Stimulated activated CD8-positive, alpha-beta memory T cell treated with anti-CD3 and anti-CD28 coated beads, Interleukin-2, amount 100 ng/mL, for 1 hour (primary cell): Measurements from ENCODE around the gene HSPG2.
"Not testable (repeated sequence)": the region's sequence is repeated elsewhere in the genome, so short reads cannot be mapped to it uniquely, and the experiment has no call there.

Experiments used
- DNase-seq, 2 donors: peaks; one replicate each; pipeline ENCODE4 v3.0.0-alpha.2; 2020; ENCODE audit warnings: low read depth in 2 of 2

The HSPG2 gene

DNA sequence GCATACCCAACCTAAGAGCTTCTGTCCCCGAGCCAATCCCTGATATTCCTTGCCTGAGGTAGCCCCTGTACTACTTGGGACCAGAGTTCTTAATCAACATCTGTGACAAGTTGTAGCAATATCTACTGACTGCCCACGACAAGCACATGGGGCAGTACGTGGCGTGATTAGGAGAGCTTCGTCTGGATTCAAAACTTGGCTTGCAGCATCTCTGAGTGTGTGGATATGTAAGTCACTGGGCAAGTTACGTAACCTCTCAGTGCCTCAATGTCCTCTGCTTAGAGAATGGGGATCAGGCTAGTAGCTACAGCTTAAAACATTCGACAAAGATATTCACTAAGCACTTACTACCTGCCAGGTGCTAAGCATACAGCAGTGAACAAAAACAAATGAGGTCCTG lies 5.0 kb downstream of the HSPG2 start:
- no peak for DNase-seq

DNA sequence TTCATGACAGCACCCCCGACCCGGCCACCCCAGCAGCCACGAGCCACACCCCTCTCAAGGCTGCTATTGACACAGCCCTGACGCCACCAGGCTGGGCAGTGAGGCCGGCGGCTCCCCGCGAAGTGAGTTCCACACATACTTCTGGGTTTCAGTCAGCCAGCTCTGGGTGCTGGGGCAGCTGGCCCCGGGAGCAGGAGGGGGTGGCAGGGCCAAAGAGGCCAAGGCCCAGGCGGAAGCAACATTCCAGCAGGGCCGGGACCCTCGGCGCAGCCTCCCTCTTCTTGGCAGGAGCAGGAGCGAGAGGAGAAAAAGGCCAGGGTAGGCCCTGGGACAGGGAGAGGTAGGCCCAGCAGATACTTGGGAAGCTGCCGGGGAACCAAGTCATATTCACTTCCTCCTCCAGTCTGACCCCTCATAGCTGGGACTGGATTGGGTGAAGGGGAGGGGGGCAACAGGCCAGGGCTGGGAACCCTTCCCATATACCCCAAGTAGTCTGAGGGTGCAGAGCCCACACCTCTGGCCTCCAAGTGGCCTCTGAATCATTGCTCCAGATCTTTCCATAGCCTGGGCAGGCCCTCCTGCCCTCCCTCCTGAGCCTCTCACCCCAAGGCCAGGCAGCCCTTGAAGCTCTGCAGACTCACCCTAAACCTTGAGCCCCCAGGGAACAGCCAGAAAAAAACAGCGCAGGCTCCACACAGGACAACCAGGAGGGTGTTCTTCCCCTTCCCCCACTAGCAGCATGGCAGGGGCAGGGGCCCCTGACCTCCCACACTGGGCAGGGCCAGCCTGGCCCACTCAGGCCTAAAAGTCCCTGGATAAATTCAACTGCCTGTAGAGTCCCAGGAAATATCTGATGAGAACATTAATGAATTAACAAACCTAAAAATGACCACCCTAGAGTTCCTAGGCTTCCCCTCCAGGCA lies 5.7 kb downstream of the HSPG2 start:
- DNase-seq: no peak

DNA sequence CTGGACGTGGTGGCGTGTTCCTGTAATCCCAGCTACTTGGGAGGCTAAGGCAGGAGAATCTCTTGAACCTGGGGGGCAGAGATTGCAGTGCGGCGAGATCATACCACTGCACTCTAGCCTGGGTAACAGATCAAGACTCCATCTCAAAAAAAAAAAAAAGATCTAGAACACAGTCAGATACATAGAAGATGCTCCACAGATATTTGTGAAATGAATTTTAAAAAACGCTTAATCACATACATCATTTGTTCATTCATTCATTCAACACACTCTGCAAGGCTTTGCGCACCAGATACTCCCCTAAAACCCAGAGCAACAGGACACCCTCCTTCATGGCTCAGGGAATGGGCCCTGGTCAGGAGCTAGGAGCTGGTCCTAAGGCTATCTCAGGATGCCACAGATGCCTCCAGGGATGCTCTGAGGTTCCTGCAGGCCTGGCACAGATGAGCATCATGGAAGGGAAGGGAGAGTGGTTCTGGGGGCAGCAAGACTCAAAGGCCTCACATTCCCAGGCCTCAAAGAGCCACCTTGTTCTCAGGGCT lies 6.4 kb downstream of the HSPG2 start:
- DNase-seq: no peak

DNA sequence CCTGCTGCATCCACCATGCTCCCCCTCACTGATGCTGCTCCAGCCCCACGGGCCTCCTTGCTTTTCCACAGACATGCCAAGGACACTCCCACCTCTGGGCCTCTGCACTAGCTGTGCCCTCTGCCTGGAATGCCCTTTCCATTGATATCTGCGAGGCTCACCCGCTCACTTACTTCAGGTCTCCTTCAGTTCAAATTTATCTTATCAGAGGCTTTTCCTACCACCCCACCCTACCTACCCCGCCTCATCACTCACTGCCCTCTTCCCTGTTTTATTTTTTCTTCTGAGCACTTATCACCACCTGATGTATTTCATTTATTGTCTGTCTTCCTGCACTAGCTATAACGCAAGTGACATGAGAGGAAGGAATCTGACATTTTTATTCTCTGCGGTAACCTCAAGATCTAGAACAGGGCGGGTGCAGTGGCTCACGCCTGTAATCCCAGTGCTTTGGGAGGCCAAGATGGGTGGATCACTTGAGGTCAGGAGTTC lies 7.0 kb downstream of the HSPG2 start:
- no peak for DNase-seq

DNA sequence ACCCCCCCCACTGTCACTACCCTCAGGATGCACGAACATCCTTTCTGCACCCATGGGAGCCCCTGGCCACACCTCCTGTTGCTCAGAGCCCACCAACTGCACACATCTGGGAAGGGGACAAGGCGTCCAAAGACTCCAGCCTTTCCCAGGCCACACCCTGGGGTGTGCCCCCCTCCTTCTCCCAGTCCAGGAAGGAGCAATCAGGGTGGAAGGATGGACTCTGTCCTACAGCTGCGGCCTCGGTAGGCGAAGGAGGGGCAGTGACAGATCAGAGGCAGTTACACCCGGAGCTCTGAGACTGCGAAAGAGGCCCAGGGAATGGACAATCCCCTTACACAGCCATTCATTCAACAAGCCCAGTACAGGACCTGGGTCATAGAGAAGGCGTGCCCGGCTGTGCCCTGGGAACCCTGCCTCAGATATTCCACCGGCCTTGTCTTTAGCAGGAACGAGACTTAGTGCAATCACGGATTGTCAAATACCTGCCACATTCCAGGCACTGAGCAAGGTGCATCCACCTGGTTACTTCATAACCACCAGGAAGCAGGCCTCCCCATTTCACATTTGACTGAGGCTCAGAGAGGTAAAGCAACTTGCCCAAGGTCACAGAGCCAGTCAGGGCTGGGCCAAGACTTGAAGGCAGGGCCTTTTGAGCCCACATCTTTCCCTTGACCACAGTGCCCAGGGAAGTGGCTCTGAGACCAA lies 9.4 kb downstream of the HSPG2 start:
- no peak for DNase-seq

DNA sequence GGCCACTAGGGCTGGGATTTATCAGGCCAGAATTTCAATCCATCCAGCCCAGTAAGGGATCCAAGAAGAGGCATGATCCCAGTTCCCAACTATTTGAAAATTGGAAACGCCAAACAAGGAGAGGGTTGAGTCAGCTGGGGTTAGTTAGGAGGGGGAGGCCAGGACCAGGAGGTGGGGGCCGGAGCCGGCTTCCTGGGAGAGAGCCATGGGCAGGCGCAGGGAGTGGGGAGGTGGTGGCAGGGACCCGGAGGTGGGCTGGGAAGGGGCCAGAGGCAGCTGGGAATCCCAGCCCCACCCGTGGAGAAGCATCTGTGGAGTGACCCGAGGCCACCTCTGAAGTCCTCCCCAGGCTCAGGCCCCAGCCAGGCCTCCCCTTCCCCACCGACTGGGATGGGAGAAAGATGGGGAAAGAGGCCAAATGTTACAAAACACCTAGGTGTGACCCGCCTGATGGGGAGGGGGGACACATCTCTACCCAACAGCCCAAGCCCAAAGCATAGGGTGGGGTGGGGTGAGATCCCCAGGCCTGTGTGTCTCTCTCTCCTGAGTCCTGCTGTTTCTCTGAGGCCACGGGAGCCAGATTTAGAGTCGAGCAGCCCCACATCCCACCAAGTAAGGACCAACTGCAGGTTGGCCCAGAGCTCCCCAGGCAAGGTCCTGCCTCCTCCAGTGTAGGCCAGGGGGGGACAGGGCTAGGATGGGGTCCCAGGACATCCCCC lies 10.1 kb downstream of the HSPG2 start:
- DNase-seq: no peak

DNA sequence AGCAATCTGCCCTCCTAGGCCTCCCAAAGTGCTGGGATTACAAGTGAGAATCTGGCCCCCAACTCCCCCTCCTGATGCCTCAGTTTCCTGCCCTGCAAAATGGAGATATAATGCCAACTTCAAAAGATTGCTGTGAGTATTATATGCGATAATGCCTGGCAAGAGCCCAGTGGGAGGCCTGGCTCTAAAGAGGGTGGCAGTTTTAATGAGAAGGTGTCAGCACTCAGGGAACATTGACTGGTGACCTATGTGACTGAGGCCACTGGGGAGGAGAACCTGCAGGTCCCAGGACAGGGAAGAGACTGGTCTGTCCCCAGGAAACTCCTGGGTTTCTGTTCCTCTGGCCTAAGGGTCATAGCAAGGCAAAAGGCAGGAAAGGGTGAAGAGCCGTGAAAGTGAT lies 11.0 kb downstream of the HSPG2 start:
- DNase-seq: no peak

DNA sequence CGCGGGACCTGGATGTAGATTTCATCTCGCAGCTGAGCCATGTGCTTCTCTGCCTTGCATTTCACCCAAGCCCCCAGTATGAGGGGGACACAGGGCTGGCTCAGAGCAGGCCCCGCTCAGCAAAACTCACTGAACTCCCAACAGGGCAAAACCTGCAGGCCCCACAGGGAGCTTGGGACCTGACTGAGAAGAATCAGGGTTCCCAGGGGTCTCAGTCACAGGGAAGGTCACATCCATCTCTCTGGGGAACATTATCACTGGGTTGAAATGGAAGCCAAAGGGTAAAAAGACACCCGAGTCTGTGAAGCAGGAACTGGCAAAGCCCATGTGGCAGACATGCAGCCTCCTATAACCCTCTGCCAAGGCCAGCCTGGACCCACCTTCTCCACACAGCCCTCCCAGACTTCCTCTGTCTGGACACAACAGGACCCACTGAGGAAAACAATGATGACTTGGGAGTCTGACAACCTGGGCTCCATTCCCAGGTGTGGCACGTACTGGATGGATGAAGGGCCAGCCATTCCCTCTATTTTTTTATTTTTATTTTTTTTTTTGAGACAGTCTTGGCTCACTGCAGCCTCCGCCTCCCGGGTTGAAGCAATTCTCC lies 11.7 kb downstream of the HSPG2 start:
- no peak for DNase-seq

DNA sequence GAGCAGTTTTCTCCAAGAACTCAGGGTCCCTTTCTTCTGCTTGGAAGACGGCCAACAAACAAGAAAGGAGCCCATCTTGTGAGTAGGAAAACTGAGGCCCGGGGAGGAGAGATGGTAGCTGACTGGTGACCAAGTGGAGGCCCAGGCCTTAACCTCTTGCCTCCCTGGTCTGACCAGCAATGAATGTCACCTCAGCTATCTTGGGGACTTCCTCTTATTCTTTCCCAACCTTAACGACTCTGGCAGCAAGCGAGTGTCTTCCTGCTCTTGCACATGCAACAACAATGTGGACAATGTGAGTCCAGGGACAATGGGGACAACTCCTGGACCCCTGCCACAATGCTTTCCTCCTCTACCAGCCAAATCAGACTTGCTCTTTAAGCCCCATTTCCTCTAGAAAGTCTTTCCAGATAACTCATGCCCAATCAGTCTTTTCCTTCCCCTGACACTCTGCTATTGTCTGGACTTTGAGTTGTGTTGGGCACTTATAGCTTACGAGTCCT lies 12.6 kb downstream of the HSPG2 start:
- no peak for DNase-seq

DNA sequence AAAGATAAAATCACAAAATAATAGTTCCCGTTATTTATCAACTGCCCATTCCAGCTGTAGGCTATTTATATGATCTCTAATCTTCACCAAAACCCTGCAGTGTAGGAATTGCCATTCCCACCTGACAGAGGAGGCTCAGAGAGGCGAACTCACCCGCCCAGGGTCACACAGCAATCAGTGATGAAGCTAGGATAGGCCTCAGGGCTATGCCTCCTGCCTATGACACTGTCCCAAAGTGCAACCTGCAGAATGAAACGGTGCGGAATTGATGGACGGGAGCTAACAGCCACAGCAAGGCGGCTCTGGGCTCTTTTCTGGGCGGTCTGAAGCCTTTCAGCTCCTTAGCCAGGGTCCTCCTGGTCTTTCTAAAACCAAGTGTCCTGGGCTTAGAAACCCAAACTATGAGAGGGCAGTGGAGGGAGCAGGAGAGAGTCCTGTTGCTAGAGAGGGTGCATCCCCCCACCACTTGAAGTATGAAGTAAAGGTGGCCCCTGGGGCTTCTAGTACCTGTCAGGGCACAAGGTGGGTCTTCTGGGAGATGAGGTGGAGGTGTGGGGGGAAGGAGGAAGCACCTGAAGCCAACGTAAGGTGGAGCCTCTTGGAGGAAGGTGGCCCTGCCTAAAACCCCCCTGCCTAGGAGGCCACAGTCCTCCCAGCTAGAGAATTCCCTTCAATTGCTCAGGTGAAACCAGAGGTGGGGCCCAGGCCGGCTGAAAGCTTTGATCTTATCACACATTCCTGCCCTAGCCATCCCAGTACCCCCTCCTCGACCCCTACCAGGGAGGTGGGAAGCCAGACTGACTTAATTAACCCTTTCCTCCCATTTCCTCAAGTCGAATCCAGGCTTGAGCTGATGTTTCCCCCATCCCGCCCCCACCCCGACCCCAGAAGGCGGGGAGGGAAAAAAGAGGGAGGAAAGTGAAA lies 14.8 kb downstream of the HSPG2 start:
- DNase-seq: no peak

DNA sequence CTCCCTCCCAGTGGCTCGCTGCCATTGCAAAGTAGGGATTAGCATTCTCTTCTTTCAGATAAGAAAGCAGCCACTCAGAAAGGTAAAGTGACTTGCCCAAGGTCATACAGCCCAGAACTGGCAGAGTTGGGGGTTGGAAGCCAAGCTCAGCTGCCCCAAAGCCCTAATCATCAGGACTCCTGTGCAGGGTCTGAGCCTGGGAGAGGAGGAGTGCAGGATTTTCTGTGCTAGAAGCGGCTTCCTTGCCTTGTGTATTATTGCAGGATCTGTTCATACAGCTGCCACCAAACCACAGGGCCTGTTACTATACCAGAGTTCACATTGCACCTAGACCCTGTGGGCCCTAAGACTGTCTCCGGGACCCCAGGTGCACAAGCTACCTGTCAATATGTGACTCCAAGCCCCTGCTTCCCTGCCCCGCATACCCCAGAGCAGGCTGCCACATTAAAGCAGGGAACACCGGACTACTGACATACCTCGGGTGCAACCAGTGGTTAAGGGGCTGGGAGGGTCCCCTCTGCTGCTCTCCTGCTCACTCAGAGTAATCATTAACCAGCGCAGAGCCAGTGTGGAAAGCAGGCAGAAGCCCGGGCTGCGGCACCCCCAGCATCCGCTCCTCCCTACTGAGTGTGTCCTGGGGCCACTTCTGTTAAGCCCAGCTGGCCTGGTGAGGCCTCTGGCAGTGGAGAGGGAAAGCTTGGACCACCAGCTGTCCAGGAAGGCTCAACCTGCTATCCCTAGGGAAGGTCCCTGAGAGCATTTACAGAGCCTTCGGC lies 15.8 kb downstream of the HSPG2 start:
- DNase-seq: no peak

DNA sequence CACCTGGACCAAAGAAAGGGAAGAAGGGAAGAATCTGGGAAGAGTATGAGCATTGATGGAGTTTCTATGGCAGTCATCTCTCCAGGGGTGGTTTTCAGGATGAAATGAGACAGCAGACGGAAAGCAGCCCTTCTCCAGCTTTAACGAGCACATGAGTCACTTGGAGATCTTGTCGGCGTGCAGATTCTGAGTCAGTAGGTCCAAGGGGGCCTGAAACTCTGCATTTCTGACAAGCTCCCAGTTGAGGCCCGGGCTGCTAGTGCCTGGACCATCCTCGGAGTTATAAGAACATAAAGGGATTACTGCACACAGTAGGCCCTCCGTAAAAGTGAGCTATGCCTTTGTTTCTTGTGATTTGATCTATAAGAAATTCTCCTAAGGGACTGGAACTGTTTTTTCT lies 17.6 kb downstream of the HSPG2 start:
- no peak for DNase-seq

DNA sequence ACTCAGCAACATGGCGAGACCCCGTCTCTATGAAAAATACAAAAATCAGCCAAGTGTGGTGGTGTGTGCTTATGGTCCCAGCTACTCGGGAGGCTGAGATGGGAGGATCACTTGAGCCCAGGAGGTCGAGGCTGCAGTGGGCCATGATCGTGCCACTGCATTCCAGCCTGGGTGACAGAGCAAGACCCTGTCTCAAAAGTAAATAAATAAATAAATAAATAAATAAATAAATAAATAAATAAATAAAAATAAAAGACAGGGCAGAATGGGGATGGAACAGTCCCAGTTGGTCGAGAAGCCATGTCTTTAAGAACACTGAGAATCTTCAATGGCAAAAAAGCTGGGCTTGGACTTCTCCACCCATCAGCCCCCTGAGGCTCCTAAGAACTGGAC lies 19.9 kb downstream of the HSPG2 start:
- not testable (repeated sequence) for DNase-seq

DNA sequence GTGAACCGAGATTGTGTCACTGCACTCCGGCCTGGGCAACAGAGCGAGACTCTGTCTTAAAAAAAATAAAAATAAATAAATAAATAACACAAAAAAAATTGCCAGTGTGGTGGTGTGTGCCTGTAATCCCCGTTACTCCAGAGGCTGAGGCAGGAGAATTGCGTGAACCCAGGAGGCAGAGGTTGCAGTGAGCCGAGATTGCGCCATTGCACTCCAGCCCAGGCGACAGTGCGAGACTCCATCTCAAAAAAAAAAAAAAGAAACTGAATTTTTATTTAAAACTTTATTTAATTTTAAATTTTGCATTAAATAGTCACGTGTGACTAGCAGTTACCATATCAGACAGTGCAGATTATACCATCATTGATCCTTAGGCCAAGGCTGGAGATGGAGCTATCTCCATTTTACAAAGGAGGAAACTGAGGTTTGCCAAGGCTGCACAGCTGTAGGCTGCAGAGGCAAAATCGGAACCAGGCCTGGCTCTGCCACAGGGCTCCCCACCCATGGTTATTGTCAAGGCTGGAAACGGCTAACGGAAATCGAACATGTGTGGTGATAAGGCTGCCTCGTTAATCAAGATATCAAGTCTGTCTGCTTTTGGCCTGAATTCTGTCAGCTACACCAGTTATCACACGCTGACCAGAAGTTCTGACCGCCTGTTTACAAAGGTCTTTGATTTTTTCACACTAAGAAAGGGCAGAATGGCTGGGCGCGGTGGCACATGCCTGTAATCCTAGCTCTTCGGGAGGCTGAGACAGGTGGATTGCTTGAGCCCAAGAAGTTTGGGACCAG lies 20.5 kb downstream of the HSPG2 start:
- DNase-seq: no peak

DNA sequence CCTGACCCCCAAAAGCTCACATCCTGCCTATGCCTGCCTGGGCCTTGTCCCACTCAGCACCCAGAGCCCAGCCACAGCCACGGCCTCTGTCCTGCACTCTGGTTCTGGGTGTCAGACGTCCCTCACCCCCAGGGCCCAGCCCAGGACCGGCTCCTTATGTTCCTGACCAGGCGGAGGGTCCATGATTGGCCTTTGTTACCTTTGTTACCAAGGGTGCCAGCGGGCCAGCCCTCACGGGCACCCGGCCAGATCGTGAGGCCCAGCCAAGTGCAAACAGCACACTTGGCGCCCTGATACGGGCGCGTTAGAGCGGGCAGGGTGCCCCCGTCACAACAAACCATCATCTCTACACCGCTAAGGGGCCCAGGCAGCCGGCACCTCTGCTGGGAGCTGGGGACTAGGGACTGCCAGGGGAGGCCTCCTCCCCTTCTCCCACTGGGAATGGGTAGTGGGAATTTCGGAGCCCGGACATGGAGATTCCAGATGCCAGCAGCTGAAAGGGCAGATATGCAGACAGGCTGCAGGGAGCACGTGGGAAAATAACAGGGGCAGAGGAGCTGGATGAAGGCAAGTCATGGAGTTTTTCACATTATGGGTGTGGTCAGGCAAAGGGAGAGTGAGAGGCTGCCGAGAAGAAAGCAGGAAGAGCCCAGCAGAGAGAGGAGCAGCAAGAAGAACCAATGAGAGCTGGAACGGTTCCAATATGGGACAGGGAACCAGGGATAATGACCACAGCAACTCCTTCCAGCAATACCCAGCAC lies 22.1 kb downstream of the HSPG2 start:
- no peak for DNase-seq

DNA sequence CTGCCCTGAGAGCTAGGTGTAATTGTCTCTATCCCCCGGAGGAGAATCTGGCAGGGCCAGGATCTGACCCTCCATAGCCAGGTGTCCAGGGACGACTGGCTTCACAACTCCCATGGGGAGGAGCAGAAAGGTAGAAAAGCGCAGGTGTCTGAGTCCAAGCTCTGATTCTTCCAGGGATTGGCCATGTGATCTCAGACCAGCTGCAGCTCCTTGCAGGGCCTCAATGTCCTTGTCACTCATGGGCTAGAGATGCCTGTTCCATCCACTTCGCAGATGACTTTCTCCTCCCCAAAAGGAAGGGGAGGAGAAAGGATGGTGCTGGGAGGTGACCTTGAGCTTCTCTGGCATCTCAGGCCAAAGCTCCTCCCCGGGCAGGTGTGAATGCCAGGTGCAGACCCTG lies 22.7 kb downstream of the HSPG2 start:
- DNase-seq: no peak

DNA sequence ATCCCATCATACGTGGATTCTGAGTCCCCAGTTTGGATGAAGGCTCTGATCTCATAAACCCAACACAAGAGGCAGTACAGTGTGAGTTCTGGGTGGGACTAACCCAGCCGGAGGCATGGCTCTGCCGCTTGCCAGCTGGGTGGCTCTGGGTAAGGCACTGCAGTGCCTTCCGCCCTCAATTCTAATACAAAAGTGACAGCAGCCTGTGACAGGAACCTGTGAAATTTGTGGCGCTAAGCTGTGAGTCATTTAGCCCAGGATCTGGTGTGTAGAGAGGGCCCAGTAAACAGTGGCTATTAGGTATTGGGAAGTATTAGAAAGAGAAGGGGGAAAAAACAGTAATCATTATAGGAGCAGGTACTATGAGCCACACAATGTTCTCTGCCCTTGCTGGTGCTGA lies 23.3 kb downstream of the HSPG2 start:
- peak in 1 of 2 donors; percentile 7 for DNase-seq

DNA sequence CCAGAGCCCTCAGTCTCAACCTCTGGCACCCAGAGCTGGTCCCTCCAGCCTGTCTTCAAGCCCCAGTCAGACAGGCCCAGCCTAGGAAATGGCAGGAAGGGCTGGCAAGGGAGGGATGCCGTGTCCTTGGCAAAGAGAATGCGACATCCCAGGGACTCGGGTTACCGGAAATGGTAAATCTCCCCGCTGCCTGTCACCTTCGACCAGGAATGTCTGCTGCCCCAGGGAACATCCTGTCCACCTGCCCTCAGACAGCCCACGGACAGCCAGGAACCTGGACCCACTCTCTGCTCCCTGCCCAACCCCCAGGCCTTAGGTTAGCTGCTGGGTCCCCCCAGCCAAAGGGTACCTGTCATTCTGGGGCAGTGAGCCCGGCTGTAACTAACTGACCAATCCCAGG lies 23.9 kb downstream of the HSPG2 start:
- DNase-seq: no peak
